Measurements from ENCODE around the gene SLC38A5. TPM values are rescaled to one million over a fixed set of nuclear protein-coding genes. Genes with fewer than 3 reads are reported as not detected.

Gene SLC38A5
- total RNA-seq, 2 donors from 2014 or later = 1.2 to 5.0 TPM

GRCh38 chrX:48493890-48494364 lies 23.9 kb upstream of the SLC38A5 start:
- intact Hi-C loops (cut with DNase I) = loop anchor here in 1 of 2 donors (10.0 kb wide), 1 partner anchor 409 kb away; no protein-coding TSS in a partner anchor

GRCh38 chrX:48492293-48492910 lies 22.3 kb upstream of the SLC38A5 start:
- ATAC-seq (peak in 1 of 2 donors; percentile 57), DNase-seq (no peak)
- intact Hi-C loops (cut with DNase I) = loop anchor here in 1 of 2 donors (10.0 kb wide), 1 partner anchor 408 kb away; no protein-coding TSS in a partner anchor

More at GRCh38 chrX:48493890-48494364, 23.9 kb upstream of the SLC38A5 start:
- DNase-seq = no peak
- peak; percentile 43 to 57 for ATAC-seq

- ATAC-seq = no peak
- intact Hi-C loops (cut with DNase I) = loop anchor here in 1 of 2 donors (10.0 kb wide), 1 partner anchor 407 kb away; no protein-coding TSS in a partner anchor
- no peak for DNase-seq
Observed at GRCh38 chrX:48491809-48492208, 21.7 kb upstream of the SLC38A5 start.

- no peak for DNase-seq
- no peak for ATAC-seq
- intact Hi-C loops (cut with DNase I) = loop anchor here in 1 of 2 donors (10.0 kb wide), 1 partner anchor 406 kb away; no protein-coding TSS in a partner anchor
Observed at GRCh38 chrX:48490661-48491060, 20.6 kb upstream of the SLC38A5 start.

GRCh38 chrX:48489892-48490291 lies 19.8 kb upstream of the SLC38A5 start:
- DNase-seq = no peak
- intact Hi-C loops (cut with DNase I) = loop anchor here in 1 of 2 donors (10.0 kb wide), 1 partner anchor 405 kb away; no protein-coding TSS in a partner anchor

GRCh38 chrX:48489296-48489695 lies 19.2 kb upstream of the SLC38A5 start:
- DNase-seq (no peak), ATAC-seq (no peak)
- intact Hi-C loops (cut with DNase I) = no loop called here

More at GRCh38 chrX:48489892-48490291, 19.8 kb upstream of the SLC38A5 start:
- no peak for ATAC-seq

GRCh38 chrX:48488034-48488433 lies 18.0 kb upstream of the SLC38A5 start:
- DNase-seq = no peak
- no peak for ATAC-seq
- intact Hi-C loops (cut with DNase I) = no loop called here

- ATAC-seq = no peak
- DNase-seq = no peak
- intact Hi-C loops (cut with DNase I) = no loop called here
Observed at GRCh38 chrX:48487362-48487798, 17.3 kb upstream of the SLC38A5 start.

GRCh38 chrX:48482526-48482925 lies 12.5 kb upstream of the SLC38A5 start:
- intact Hi-C loops (cut with DNase I) = no loop called here
- DNase-seq (no peak), ATAC-seq (no peak)

GRCh38 chrX:48480583-48480982 lies 10.5 kb upstream of the SLC38A5 start:
- ATAC-seq (no peak), DNase-seq (no peak)
- intact Hi-C loops (cut with DNase I) = no loop called here

GRCh38 chrX:48480142-48480541 lies 10.1 kb upstream of the SLC38A5 start:
- ATAC-seq = no peak
- no peak for DNase-seq
- intact Hi-C loops (cut with DNase I) = no loop called here

- no peak for ATAC-seq
- intact Hi-C loops (cut with DNase I) = no loop called here
Observed at GRCh38 chrX:48478806-48479205, 8.7 kb upstream of the SLC38A5 start.

GRCh38 chrX:48477960-48478755 lies 8.1 kb upstream of the SLC38A5 start:
- intact Hi-C loops (cut with DNase I) = no loop called here
- DNase-seq = no peak
- ATAC-seq = no peak

More at GRCh38 chrX:48478806-48479205, 8.7 kb upstream of the SLC38A5 start:
- no peak for DNase-seq

- ATAC-seq = no peak
- intact Hi-C loops (cut with DNase I) = no loop called here
Observed at GRCh38 chrX:48476919-48477318, 6.9 kb upstream of the SLC38A5 start.

GRCh38 chrX:48475774-48476577 lies 5.9 kb upstream of the SLC38A5 start, which contains the start of gene FTSJ1:
TSS of gene FTSJ1 (plus strand) at chrX:48476199. CDS start at chrX:48478048, 1,849 bp downstream.
- intact Hi-C loops (cut with DNase I) = no loop called here
- ATAC-seq (peak; percentile 97 to 99), DNase-seq (peak; percentile 92)

More at GRCh38 chrX:48476919-48477318, 6.9 kb upstream of the SLC38A5 start:
- no peak for DNase-seq

GRCh38 chrX:48475296-48475695 lies 5.2 kb upstream of the SLC38A5 start:
- DNase-seq = no peak
- intact Hi-C loops (cut with DNase I) = no loop called here
- ATAC-seq = no peak

- intact Hi-C loops (cut with DNase I) = no loop called here
- ATAC-seq = no peak
- DNase-seq = no peak
Observed at GRCh38 chrX:48474581-48474980, 4.5 kb upstream of the SLC38A5 start.

- DNase-seq (no peak), ATAC-seq (no peak)
- intact Hi-C loops (cut with DNase I) = no loop called here
Observed at GRCh38 chrX:48474127-48474526, 4.1 kb upstream of the SLC38A5 start.

GRCh38 chrX:48473704-48473990 lies 3.6 kb upstream of the SLC38A5 start:
- intact Hi-C loops (cut with DNase I) = no loop called here
- ATAC-seq = no peak
- no peak for DNase-seq

Measured in left cardiac atrium (tissue), 4 donors.